ENCODE data around the gene UMAD1.

- TF ChIP-seq POLR2A (IDR thresholded peaks at IDR 0.05) = no peak
- TF ChIP-seq POLR2AphosphoS5 (IDR thresholded peaks at IDR 0.05) = no peak
- TF ChIP-seq, protein P1, sequence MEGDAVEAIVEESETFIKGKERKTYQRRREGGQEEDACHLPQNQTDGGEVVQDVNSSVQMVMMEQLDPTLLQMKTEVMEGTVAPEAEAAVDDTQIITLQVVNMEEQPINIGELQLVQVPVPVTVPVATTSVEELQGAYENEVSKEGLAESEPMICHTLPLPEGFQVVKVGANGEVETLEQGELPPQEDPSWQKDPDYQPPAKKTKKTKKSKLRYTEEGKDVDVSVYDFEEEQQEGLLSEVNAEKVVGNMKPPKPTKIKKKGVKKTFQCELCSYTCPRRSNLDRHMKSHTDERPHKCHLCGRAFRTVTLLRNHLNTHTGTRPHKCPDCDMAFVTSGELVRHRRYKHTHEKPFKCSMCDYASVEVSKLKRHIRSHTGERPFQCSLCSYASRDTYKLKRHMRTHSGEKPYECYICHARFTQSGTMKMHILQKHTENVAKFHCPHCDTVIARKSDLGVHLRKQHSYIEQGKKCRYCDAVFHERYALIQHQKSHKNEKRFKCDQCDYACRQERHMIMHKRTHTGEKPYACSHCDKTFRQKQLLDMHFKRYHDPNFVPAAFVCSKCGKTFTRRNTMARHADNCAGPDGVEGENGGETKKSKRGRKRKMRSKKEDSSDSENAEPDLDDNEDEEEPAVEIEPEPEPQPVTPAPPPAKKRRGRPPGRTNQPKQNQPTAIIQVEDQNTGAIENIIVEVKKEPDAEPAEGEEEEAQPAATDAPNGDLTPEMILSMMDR (IDR thresholded peaks at IDR 0.05) = no peak
- TF ChIP-seq EP300 (IDR thresholded peaks at IDR 0.05) = no peak
These were observed 174.8 kb downstream of the UMAD1 start for GRCh38 chr7:7815395-7815794.

Measured in sigmoid colon (tissue), 4 donors.